Psoas muscle (tissue), 8 donors: Measurements from ENCODE around the gene FGF14. TPM values are rescaled to one million over a fixed set of nuclear protein-coding genes. Genes with fewer than 3 reads are reported as not detected.

ENCODE experiments used
- ATAC-seq, 4 donors: fragments of 200-7000 bp; cut with Tn5 transposase; one replicate each; pipeline ENCODE4 v1.9.1; 2020; ENCODE audit warnings: moderate library complexity in 3 of 4, mild to moderate bottlenecking in 2 of 4
- DNase-seq, 2 donors: peaks; one replicate each; pipeline ENCODE4 v3.0.0-alpha.2; 2020
- H3K27ac ChIP-seq: fragments of 200-600 bp; one replicate; pipeline ENCODE4 v1.8.0; 2022
- H3K27me3 ChIP-seq, 3 donors: fragments of 200-600 bp in 1 of 3; one replicate each; pipeline versions ENCODE4 v1.6.1 to v1.8.0; 2013 to 2022; ENCODE audit warnings: low read length in 2 of 3, mild to moderate bottlenecking in 2 of 3, moderate library complexity in 1 of 3; ENCODE audit not compliant: insufficient read depth in 3 of 3
- H3K36me3 ChIP-seq, 2 donors: fragments of 200-600 bp in 1 of 2; one replicate each; pipeline versions ENCODE4 v1.6.1 to v1.8.0; 2013 to 2022; ENCODE audit warnings: low read depth in 1 of 2, mild to moderate bottlenecking in 1 of 2, moderate library complexity in 1 of 2; ENCODE audit not compliant: insufficient read depth in 1 of 2
- H3K4me1 ChIP-seq: fragments of 200-600 bp; one replicate; pipeline ENCODE4 v1.8.0; 2022
- H3K4me3 ChIP-seq: fragments of 200-600 bp; one replicate; pipeline ENCODE4 v1.8.0; 2022; ENCODE audit warnings: mild to moderate bottlenecking
- H3K9me3 ChIP-seq: fragments of 200-600 bp; one replicate; pipeline ENCODE4 v1.8.0; 2022
- CTCF ChIP-seq: fragments of 200-600 bp; IDR thresholded peaks from one replicate; pipeline ENCODE4 v1.8.0; 2022; ENCODE audit warnings: antibody characterized with exemption
- WGBS, 3 donors: extraction: QIAGEN DNeasy Blood & Tissue Kit; methylation state at CpG; one replicate each; pipeline versions ENCODE4 v1.1.6 to v1.1.7; 2013; 5-methylcytosine and 5-hydroxymethylcytosine counted together
- intact Hi-C, 2 donors: fragments of 100-400 bp; cut with DNase I; formaldehyde crosslinking; loops; one replicate each; pipeline versions ENCODE4 v1.11.0 to v1.14.2; 2022
- polyA plus RNA-seq, 3 donors: library from polyadenylated mRNA; stranded (reverse); fragments of 200-250 nt; gene quantifications; one replicate each; pipeline ENCODE4 v1.2.3, GENCODE V29; 2013
- total RNA-seq, 4 donors: library from RNA; stranded (reverse); fragmentation: NEBNext Ultra II Directional in 2 of 4; extraction: Animal tissue kit (Norgen Biotek cat#: 25700) in 2 of 4; gene quantifications; one replicate each; pipeline versions ENCODE4 v1.2.1 to v1.2.4, GENCODE V29; 2021 to 2023
- donor health status: healthy with polysubstance abuse.
- donor health status: DM: no; HTN: no; CAD: no; lungs with moderate emphysema.
- donor health status: Bipolar disorder and iron deficiency.
- donor health status: healthy.
- donor health status: DM: yes; HTN: yes; CAD: no.
- donor health status: DM: no; HTN: no; CAD: no.
- donor health status: DM: no; HTN: no; CAD: no.
- donor health status: DM: yes; HTN: yes; CAD: no.

Gene FGF14
- total and polyA plus RNA-seq, 7 donors = 0.01 to 0.05 (median 0.02) TPM; not detected in 4

GRCh38 chr13:101755228-101755887, 646.5 kb downstream of the FGF14 start:
- ATAC-seq = no peak
- WGBS, 3 donors = 44 to 53% (median 50%) methylated on average over 6 of the region's 6 CpGs
- TF ChIP-seq CTCF = no peak
- Histone ChIP-seq H3K36me3 (no peaks in the 10 kb centered on the region), H3K9me3 (no peaks in the 10 kb centered on the region), H3K4me3 (no peak overlapping the region), H3K27me3 (no peaks in the 10 kb centered on the region), H3K4me1 (no peaks in the 10 kb centered on the region), H3K27ac (no peak overlapping the region)
- intact Hi-C loops = loop anchor here in 1 of 2 donors (10.0 kb wide), 1 partner anchor 241 kb away; no protein-coding TSS in a partner anchor
- DNase-seq = no peak

GRCh38 chr13:101752432-101752831, 649.4 kb downstream of the FGF14 start:
- H3K9me3 ChIP-seq = no peaks in the 10 kb centered on the region
- no peaks in the 10 kb centered on the region for H3K36me3 ChIP-seq
- no peak for TF ChIP-seq CTCF
- H3K27me3 ChIP-seq = no peaks in the 10 kb centered on the region
- no peaks in the 10 kb centered on the region for H3K4me1 ChIP-seq
- DNase-seq = no peak
- ATAC-seq = no peak
- H3K4me3 ChIP-seq = no peak overlapping the region
- 84 to 91% (median 89%) methylated on average over 3 of the region's 3 CpGs for WGBS, 3 donors
- no peak overlapping the region for H3K27ac ChIP-seq
- intact Hi-C loops = loop anchor here in 1 of 2 donors (10.0 kb wide), 1 partner anchor 238 kb away; no protein-coding TSS in a partner anchor

GRCh38 chr13:101751488-101751887, 650.4 kb downstream of the FGF14 start:
- H3K27ac ChIP-seq = no peak overlapping the region
- H3K36me3 ChIP-seq = no peaks in the 10 kb centered on the region
- H3K27me3 ChIP-seq = no peaks in the 10 kb centered on the region
- TF ChIP-seq CTCF = no peak
- 15 to 19% (median 19%) methylated on average over 3 of the region's 3 CpGs for WGBS, 3 donors
- no peaks in the 10 kb centered on the region for H3K9me3 ChIP-seq
- no peak overlapping the region for H3K4me3 ChIP-seq
- intact Hi-C loops = loop anchor here in 1 of 2 donors (10.0 kb wide), 1 partner anchor 237 kb away; no protein-coding TSS in a partner anchor
- DNase-seq (no peak), ATAC-seq (no peak)
- H3K4me1 ChIP-seq = no peaks in the 10 kb centered on the region

GRCh38 chr13:101749584-101749983, 652.3 kb downstream of the FGF14 start:
- no peak overlapping the region for H3K4me3 ChIP-seq
- WGBS, 3 donors = 85 to 89% (median 89%) methylated on average over 1 of the region's 1 CpG
- no peaks in the 10 kb centered on the region for H3K36me3 ChIP-seq
- DNase-seq (no peak), ATAC-seq (no peak)
- H3K9me3 ChIP-seq = no peaks in the 10 kb centered on the region
- TF ChIP-seq CTCF = no peak
- no peak overlapping the region for H3K27ac ChIP-seq
- H3K27me3 ChIP-seq = no peaks in the 10 kb centered on the region
- intact Hi-C loops = no loop called here
- no peaks in the 10 kb centered on the region for H3K4me1 ChIP-seq

- no peak for DNase-seq
- TF ChIP-seq CTCF = no peak
- no peak for ATAC-seq
- no peak overlapping the region for H3K27ac ChIP-seq
- intact Hi-C loops = no loop called here
- H3K27me3 ChIP-seq = no peaks in the 10 kb centered on the region
- H3K4me3 ChIP-seq = no peak overlapping the region
- WGBS, 3 donors = 81 to 86% (median 84%) methylated on average over 1 of the region's 1 CpG
- no peaks in the 10 kb centered on the region for H3K9me3 ChIP-seq
- H3K36me3 ChIP-seq = no peaks in the 10 kb centered on the region
- H3K4me1 ChIP-seq = no peaks in the 10 kb centered on the region
These were observed 654.8 kb downstream of the FGF14 start for GRCh38 chr13:101747039-101747438.
